ENCODE data around the gene RPS25. TPM values are rescaled to one million over a fixed set of nuclear protein-coding genes. Genes with fewer than 3 reads are reported as not detected.

RPS25 gene
- total RNA-seq, 1 experiment from 2014 or later: 1,450 TPM

GRCh38 chr11:119057000-119057769 is 39.0 kb upstream of the RPS25 start, which contains the start of gene HYOU1:
Gene HYOU1 (minus strand): TSS chr11:119057205. CDS start chr11:119056160, 1,045 bp downstream.
- Histone ChIP-seq H3K4ac (ENCODE audit: low read depth, low read length) (no peak within 1 kb of the TSS), H3K18ac (ENCODE audit: insufficient read length, low read depth, low read length) (peak within 1 kb of the TSS; percentile 92), H3K9me3 (ENCODE audit: control insufficient read depth, low read depth, low read length) (no peaks in the 10 kb centered on the region), H2AK5ac (ENCODE audit: insufficient read length, low read length) (no peak within 1 kb of the TSS), H2BK20ac (ENCODE audit: low read depth, low read length, poor library complexity, severe bottlenecking) (no peak within 1 kb of the TSS), H2AFZ (ENCODE audit: low read length) (no peak within 1 kb of the TSS), H4K8ac (replicated peaks; ENCODE audit: insufficient read length, low read depth, low read length) (no peak within 1 kb of the TSS), H4K5ac (ENCODE audit: insufficient read length, low read depth, low read length) (no peak within 1 kb of the TSS), H2BK5ac (ENCODE audit: insufficient read length, low read length) (no peak within 1 kb of the TSS), H3K4me2 (ENCODE audit: insufficient read depth, insufficient read length, low read length) (peak within 1 kb of the TSS; percentile 77), H2BK120ac (ENCODE audit: low read depth, low read length, poor library complexity, severe bottlenecking) (no peak within 1 kb of the TSS), H3T11ph (ENCODE audit: low read length) (no peak within 1 kb of the TSS), H3K79me1 (ENCODE audit: insufficient read depth, low read depth, low read length, poor library complexity, severe bottlenecking) (peaks cover 13% of the 10 kb centered on the region), H3K27me3 (ENCODE audit: insufficient read depth, low read length) (0 out of 2 replicates have a peak, but pooled peaks cover 3% of the 10 kb centered on the region), H3K79me2 (ENCODE audit: insufficient read depth, low read length) (peaks cover 10% of the 10 kb centered on the region), H2BK15ac (ENCODE audit: low read depth, low read length) (no peak within 1 kb of the TSS), H3K9ac (ENCODE audit: extremely low read depth, insufficient read length, low read length) (peak within 1 kb of the TSS; percentile 86), H3K27ac (ENCODE audit: insufficient read length, low read depth, low read length) (peak within 1 kb of the TSS; percentile 29), H2BK12ac (ENCODE audit: insufficient read length, low read depth, low read length) (no peak within 1 kb of the TSS), H3K23ac (ENCODE audit: insufficient read length, low read depth, low read length) (no peak within 1 kb of the TSS), H3K4me1 (ENCODE audit: insufficient read depth, low read length) (no peaks in the 10 kb centered on the region; the same call in 1 of the 2 replicates), H3K14ac (ENCODE audit: insufficient read depth, low read length) (peak within 1 kb of the TSS; percentile 87), H4K20me1 (ENCODE audit: control insufficient read depth, insufficient read depth, insufficient read length) (no peaks in the 10 kb centered on the region), H3K23me2 (ENCODE audit: insufficient read length, low read depth, low read length, poor library complexity, severe bottlenecking) (peaks cover 6% of the 10 kb centered on the region), H3K56ac (ENCODE audit: insufficient read length, low read depth, low read length) (no peak within 1 kb of the TSS), H4K91ac (ENCODE audit: insufficient read length, low read depth, low read length) (no peak within 1 kb of the TSS)
- no CpG with 5 or more reads among the region's 79 CpGs for WGBS (ENCODE audit: extremely low coverage, insufficient read length, low lambda C conversion rate)
- H3K4me3 Mint-ChIP-seq: peak within 1 kb of the TSS; percentile 95 to 99
- H3K27ac Mint-ChIP-seq: peak within 1 kb of the TSS; percentile 96 to 99 (median 99)
- H3K36me3 Mint-ChIP-seq (ENCODE audit: insufficient read depth in 1 of 3, low read depth in 3 of 3): peaks cover 43 to 46% (median 43%) of the 10 kb centered on the region in 3 experiments
- no peaks in the 10 kb centered on the region for H3K27me3 Mint-ChIP-seq (ENCODE audit: low read depth)
- peaks cover 13 to 22% of the 10 kb centered on the region in 2 experiments for H3K4me1 Mint-ChIP-seq
- DNase-seq: peak; percentile 99
- peaks cover 0 to 2% of the 10 kb centered on the region in 2 experiments; a peak in 3 of 5 replicates for H3K9me3 Mint-ChIP-seq
- TF ChIP-seq, protein P1, sequence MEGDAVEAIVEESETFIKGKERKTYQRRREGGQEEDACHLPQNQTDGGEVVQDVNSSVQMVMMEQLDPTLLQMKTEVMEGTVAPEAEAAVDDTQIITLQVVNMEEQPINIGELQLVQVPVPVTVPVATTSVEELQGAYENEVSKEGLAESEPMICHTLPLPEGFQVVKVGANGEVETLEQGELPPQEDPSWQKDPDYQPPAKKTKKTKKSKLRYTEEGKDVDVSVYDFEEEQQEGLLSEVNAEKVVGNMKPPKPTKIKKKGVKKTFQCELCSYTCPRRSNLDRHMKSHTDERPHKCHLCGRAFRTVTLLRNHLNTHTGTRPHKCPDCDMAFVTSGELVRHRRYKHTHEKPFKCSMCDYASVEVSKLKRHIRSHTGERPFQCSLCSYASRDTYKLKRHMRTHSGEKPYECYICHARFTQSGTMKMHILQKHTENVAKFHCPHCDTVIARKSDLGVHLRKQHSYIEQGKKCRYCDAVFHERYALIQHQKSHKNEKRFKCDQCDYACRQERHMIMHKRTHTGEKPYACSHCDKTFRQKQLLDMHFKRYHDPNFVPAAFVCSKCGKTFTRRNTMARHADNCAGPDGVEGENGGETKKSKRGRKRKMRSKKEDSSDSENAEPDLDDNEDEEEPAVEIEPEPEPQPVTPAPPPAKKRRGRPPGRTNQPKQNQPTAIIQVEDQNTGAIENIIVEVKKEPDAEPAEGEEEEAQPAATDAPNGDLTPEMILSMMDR (conservative IDR thresholded peaks at IDR 0.05): peak; percentile 51; the same call in 2 of the 3 replicates
